SK-N-SH treated with all-trans-retinoic acid at 6 μM for 48 hours (cell line): ENCODE results near the gene FTO.

Experiments used
- CSDC2 ChIP-seq: fragments of 250-450 bp; sonication (Bioruptor Pico); IDR thresholded peaks from 2 replicates; pipeline ENCODE4 v1.5.0; 2020; ENCODE audit warnings: mild to moderate bottlenecking, moderate library complexity
- POU6F1 ChIP-seq: fragments of 250-450 bp; sonication (Bioruptor Pico); IDR thresholded peaks from 2 replicates; pipeline ENCODE4 v1.8.0; 2021; ENCODE audit warnings: low read depth, mild to moderate bottlenecking, moderate library complexity, borderline replicate concordance
- PPARA ChIP-seq: fragments of 250-450 bp; sonication (Bioruptor Pico); IDR thresholded peaks from 2 replicates; pipeline ENCODE4 v1.5.0; 2020; ENCODE audit warnings: mild to moderate bottlenecking, borderline replicate concordance
- SNAI2 ChIP-seq: fragments of 250-450 bp; sonication (Bioruptor Pico); IDR thresholded peaks from 2 replicates; pipeline ENCODE4 v1.5.0; 2020; ENCODE audit warnings: mild to moderate bottlenecking, moderate library complexity
- TCF4 ChIP-seq: fragments of 250-450 bp; sonication (Bioruptor Pico); IDR thresholded peaks from 2 replicates; pipeline ENCODE4 v1.8.0; 2021; ENCODE audit warnings: mild to moderate bottlenecking, moderate library complexity, borderline replicate concordance
- ZFP3 ChIP-seq: fragments of 250-450 bp; sonication (Bioruptor Pico); IDR thresholded peaks from 2 replicates; pipeline ENCODE4 v1.5.0; 2020; ENCODE audit warnings: mild to moderate bottlenecking, moderate library complexity
- ZNF8 ChIP-seq: fragments of 450-650 bp; formaldehyde crosslinking; IDR thresholded peaks from 2 replicates; pipeline ENCODE4 v1.5.0; 2020; ENCODE audit warnings: mild to moderate bottlenecking, moderate library complexity

GRCh38 chr16:53664724-53665345, 39.1 kb upstream of the FTO start:
- TF ChIP-seq TCF4 (CRISPR knock-in tag) = no peak
- no peak for TF ChIP-seq CSDC2 (CRISPR knock-in tag)
- no peak for TF ChIP-seq POU6F1 (CRISPR knock-in tag)
- no peak for TF ChIP-seq ZFP3
- TF ChIP-seq PPARA = no peak
- TF ChIP-seq SNAI2 (CRISPR knock-in tag) = no peak
- no peak for TF ChIP-seq ZNF8
